Measurements from ENCODE around the gene LRP1B. TPM values are rescaled to one million over a fixed set of nuclear protein-coding genes. Genes with fewer than 3 reads are reported as not detected.
A peak's percentile ranks its signal among the peaks of the same experiment; 100 is the strongest.

LRP1B gene
- polyA plus RNA-seq, 1 of the 3 experiments (the other 2 are of a cell fraction) = 0.28 TPM

DNA sequence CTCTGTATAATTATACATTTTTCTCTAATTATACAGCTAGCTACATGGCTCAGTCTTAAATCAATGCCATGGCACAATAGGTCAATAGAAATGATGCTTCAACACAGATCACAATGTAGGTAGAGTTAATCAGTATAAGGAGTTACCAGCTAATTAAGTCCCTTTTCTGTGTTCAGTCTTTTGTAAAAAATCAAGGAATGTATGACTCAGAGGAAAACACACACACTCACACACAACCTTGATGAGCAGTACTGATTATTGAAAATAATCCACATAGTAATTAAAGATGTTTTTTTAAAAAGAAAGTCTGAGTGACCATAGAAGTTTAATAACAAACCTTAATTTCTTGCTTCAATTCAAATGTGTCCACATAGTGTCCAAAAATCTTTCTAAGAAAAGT lies 691.3 kb downstream of the LRP1B start:
- no peaks in the 10 kb centered on the region for H3K36me3 ChIP-seq (replicated peaks in 1 of 2; ENCODE audit: control insufficient read depth in 1 of 2, insufficient read depth in 2 of 2, low read length in 1 of 2)
- ChIA-PET POLR2A (no interaction called here), CTCF (no interaction called here)
- H3K4me3 ChIP-seq (ENCODE audit: low read depth in 2 of 2, low read length in 1 of 2) = no peak overlapping the region
- no peak overlapping the region for H3K9ac ChIP-seq
- H2AFZ ChIP-seq (ENCODE audit: low read depth) = no peak overlapping the region
- no peaks in the 10 kb centered on the region for H3K79me2 ChIP-seq (ENCODE audit: insufficient read depth)
- H3F3A ChIP-seq (replicated peaks; ENCODE audit: insufficient read depth) = peaks cover 3% of the 10 kb centered on the region
- no peak overlapping the region for H3K27ac ChIP-seq (ENCODE audit: low read depth in 2 of 2, low read length in 1 of 2)
- H3K9me2 ChIP-seq = no peaks in the 10 kb centered on the region
- H3K27me3 ChIP-seq (ENCODE audit: insufficient read depth) = no peaks in the 10 kb centered on the region
- H3K4me1 ChIP-seq (ENCODE audit: control insufficient read depth in 1 of 2, insufficient read depth in 2 of 2, low read depth in 1 of 2, low read length in 1 of 2) = no peaks in the 10 kb centered on the region; a peak in 1 of 4 replicates
- no peak for DNase-seq
- H4K20me1 ChIP-seq (ENCODE audit: insufficient read depth) = no peaks in the 10 kb centered on the region
- no peaks in the 10 kb centered on the region for H3K9me3 ChIP-seq
- TF ChIP-seq FOSL2 (IDR thresholded peaks at IDR 0.05; ENCODE audit: borderline replicate concordance, low read depth) (no peak), YY1 (IDR thresholded peaks at IDR 0.05; ENCODE audit: low read depth) (no peak), RAD21 (IDR thresholded peaks at IDR 0.05; ENCODE audit: low read length) (no peak), PBX3 (IDR thresholded peaks at IDR 0.05) (no peak), CHD2 (IDR thresholded peaks at IDR 0.05; ENCODE audit: low read length, partially characterized antibody) (no peak), JUND (IDR thresholded peaks at IDR 0.05) (peak; percentile 22; the same call in 1 of the 2 replicates)
- H3K4me2 ChIP-seq = no peak overlapping the region

DNA sequence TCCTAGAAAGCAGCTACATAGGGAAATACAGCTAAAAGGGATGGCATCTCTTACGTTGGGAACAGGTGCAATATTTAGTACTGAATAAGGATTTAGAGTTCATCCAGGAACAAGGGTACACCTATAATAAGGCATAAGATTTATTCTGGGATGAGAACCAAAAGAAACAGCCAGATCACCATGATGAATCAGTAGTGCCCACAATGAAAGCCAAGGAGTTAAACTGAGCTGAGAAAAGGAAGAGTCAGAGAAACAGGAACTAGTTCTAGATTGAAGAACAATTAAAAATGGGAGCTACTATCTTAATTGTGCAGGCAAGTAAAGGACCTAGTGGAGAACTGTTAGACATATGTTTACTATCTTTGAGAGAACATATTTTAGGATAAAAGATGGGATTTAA lies 692.3 kb downstream of the LRP1B start:
- ChIA-PET POLR2A (no interaction called here), CTCF (no interaction called here)
- Histone ChIP-seq H3K4me1 (ENCODE audit: control insufficient read depth in 1 of 2, insufficient read depth in 2 of 2, low read depth in 1 of 2, low read length in 1 of 2) (no peaks in the 10 kb centered on the region; a peak in 1 of 4 replicates), H3K27ac (ENCODE audit: low read depth in 2 of 2, low read length in 1 of 2) (no peak overlapping the region), H3F3A (replicated peaks; ENCODE audit: insufficient read depth) (peaks cover 3% of the 10 kb centered on the region), H3K36me3 (replicated peaks in 1 of 2; ENCODE audit: control insufficient read depth in 1 of 2, insufficient read depth in 2 of 2, low read length in 1 of 2) (peaks cover 0 to 5% of the 10 kb centered on the region in 2 experiments), H3K9me2 (no peaks in the 10 kb centered on the region), H3K9me3 (peaks cover 8% of the 10 kb centered on the region), H3K9ac (no peak overlapping the region), H2AFZ (ENCODE audit: low read depth) (no peak overlapping the region), H3K27me3 (ENCODE audit: insufficient read depth) (no peaks in the 10 kb centered on the region), H4K20me1 (ENCODE audit: insufficient read depth) (no peaks in the 10 kb centered on the region), H3K4me2 (no peak overlapping the region), H3K79me2 (ENCODE audit: insufficient read depth) (no peaks in the 10 kb centered on the region), H3K4me3 (ENCODE audit: low read depth in 2 of 2, low read length in 1 of 2) (no peak overlapping the region)
- WGBS (ENCODE audit: low lambda C conversion rate) = 85% methylated on average over 1 of the region's 1 CpG
- no peak for DNase-seq
- TF ChIP-seq NFIC (IDR thresholded peaks at IDR 0.05; ENCODE audit: borderline replicate concordance) (no peak), MXI1 (IDR thresholded peaks at IDR 0.05; ENCODE audit: low read depth, low read length) (no peak), RAD21 (IDR thresholded peaks at IDR 0.05; ENCODE audit: low read length) (no peak), TEAD4 (IDR thresholded peaks at IDR 0.05; ENCODE audit: borderline replicate concordance, insufficient read depth) (no peak), EZH2phosphoT487 (IDR thresholded peaks at IDR 0.05; ENCODE audit: borderline replicate concordance, low read depth) (no peak), FOXM1 (IDR thresholded peaks at IDR 0.05; ENCODE audit: low read depth) (no peak), GATA2 (CRISPR knock-in tag; IDR thresholded peaks at IDR 0.05) (no peak), IRF3 (IDR thresholded peaks at IDR 0.05; ENCODE audit: low read depth, low read length) (no peak), PBX3 (IDR thresholded peaks at IDR 0.05) (no peak), SMC3 (IDR thresholded peaks at IDR 0.05; ENCODE audit: low read depth, low read length) (no peak)
- TF ChIP-seq, protein P1, sequence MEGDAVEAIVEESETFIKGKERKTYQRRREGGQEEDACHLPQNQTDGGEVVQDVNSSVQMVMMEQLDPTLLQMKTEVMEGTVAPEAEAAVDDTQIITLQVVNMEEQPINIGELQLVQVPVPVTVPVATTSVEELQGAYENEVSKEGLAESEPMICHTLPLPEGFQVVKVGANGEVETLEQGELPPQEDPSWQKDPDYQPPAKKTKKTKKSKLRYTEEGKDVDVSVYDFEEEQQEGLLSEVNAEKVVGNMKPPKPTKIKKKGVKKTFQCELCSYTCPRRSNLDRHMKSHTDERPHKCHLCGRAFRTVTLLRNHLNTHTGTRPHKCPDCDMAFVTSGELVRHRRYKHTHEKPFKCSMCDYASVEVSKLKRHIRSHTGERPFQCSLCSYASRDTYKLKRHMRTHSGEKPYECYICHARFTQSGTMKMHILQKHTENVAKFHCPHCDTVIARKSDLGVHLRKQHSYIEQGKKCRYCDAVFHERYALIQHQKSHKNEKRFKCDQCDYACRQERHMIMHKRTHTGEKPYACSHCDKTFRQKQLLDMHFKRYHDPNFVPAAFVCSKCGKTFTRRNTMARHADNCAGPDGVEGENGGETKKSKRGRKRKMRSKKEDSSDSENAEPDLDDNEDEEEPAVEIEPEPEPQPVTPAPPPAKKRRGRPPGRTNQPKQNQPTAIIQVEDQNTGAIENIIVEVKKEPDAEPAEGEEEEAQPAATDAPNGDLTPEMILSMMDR (IDR thresholded peaks at IDR 0.05) = no peak
